GM04504 (cell line): ENCODE data around the gene ZC3HAV1.
A peak's percentile ranks its signal among the peaks of the same experiment; 100 is the strongest.

Experiments used
- DNase-seq: peaks from one replicate; pipeline ENCODE4 v3.0.0-alpha.2; 2012; ENCODE audit warnings: low read depth

Gene ZC3HAV1

GRCh38 chr7:139018910-139019309 lies 90.6 kb downstream of the ZC3HAV1 start:
- DNase-seq: no peak

- DNase-seq: peak; percentile 32
Observed at GRCh38 chr7:139016931-139017511, 92.5 kb downstream of the ZC3HAV1 start.

GRCh38 chr7:139011373-139011772 lies 98.1 kb downstream of the ZC3HAV1 start:
- no peak for DNase-seq

- no peak for DNase-seq
Observed at GRCh38 chr7:139004321-139005090, 105.0 kb downstream of the ZC3HAV1 start.

GRCh38 chr7:138999414-138999813 lies 110.1 kb downstream of the ZC3HAV1 start:
- DNase-seq: no peak
